Measurements from ENCODE around the gene RGS7.

- TF ChIP-seq CTCF (IDR thresholded peaks at IDR 0.05) = no peak
- no peak for TF ChIP-seq POLR2A (IDR thresholded peaks at IDR 0.05)
Measured at GRCh38 chr1:241105147-241105546, 251.9 kb downstream of the RGS7 start.

Measured in body of pancreas (tissue), 4 donors.